PC-9 (cell line): ENCODE measurements around the gene THAP11. TPM values are rescaled to one million over a fixed set of nuclear protein-coding genes. Genes with fewer than 3 reads are reported as not detected.

Source experiments
- BruUV-seq: library from RNA; stranded (reverse); fragments of 400-500 nt; replicated peaks from 2 replicates; lab custom pipeline; 2021; lab: Mats Ljungman, UMichigan
- CTCF ChIA-PET: fragments of 300-600 bp; sonication (Branson Sonifier 250); formaldehyde crosslinking; loops from one replicate; lab custom pipeline; 2022; ENCODE audit warnings: antibody characterized with exemption; lab: Charles Lee
- POLR2A ChIA-PET: fragments of 300-600 bp; sonication (Branson Sonifier 250); formaldehyde crosslinking; loops from one replicate; lab custom pipeline; 2022; ENCODE audit warnings: antibody characterized with exemption; ENCODE audit not compliant: unreplicated experiment; lab: Charles Lee
- DNase-seq, 2 experiments: peaks; one replicate each; pipeline versions ENCODE4 v3.0.0 to v3.0.0-alpha.2; 2015 to 2022; ENCODE audit warnings: mixed read lengths in 1 of 2
- H2AFZ ChIP-seq: fragments of 200-600 bp; sonication (generic); 2 replicates; pipeline ENCODE4 v1.8.1; 2017; ENCODE audit warnings: antibody characterized with exemption
- H3F3A ChIP-seq: fragments of 200-600 bp; sonication (generic); 2 replicates; pipeline ENCODE4 v1.8.1; 2017; ENCODE audit warnings: antibody characterized with exemption, mild to moderate bottlenecking, low read depth; ENCODE audit not compliant: insufficient read depth
- H3K27ac ChIP-seq: fragments of 200-600 bp; sonication (generic); 2 replicates; pipeline ENCODE4 v1.6.1; 2016; ENCODE audit warnings: mixed run types
- H3K27me3 ChIP-seq: fragments of 200-600 bp; sonication (generic); 2 replicates; pipeline ENCODE4 v1.6.1; 2016; ENCODE audit warnings: low read depth, mixed run types; ENCODE audit not compliant: insufficient read depth
- H3K36me3 ChIP-seq: fragments of 200-600 bp; sonication (generic); 2 replicates; pipeline ENCODE4 v1.6.1; 2016; ENCODE audit warnings: low read depth, mixed run types
- H3K4me1 ChIP-seq: fragments of 200-600 bp; sonication (generic); replicated peaks from 2 replicates; pipeline ENCODE4 v1.6.1; 2016; ENCODE audit warnings: mixed run types; ENCODE audit not compliant: insufficient read depth
- H3K4me2 ChIP-seq: fragments of 200-600 bp; sonication (generic); 2 replicates; pipeline ENCODE4 v1.6.1; 2017; ENCODE audit warnings: mixed run types
- H3K4me3 ChIP-seq: fragments of 200-600 bp; sonication (generic); 2 replicates; pipeline ENCODE4 v1.6.1; 2016; ENCODE audit warnings: mixed run types
- H3K79me2 ChIP-seq: fragments of 200-600 bp; sonication (generic); 2 replicates; pipeline ENCODE4 v1.6.1; 2017; ENCODE audit warnings: low read depth, mixed run types
- H3K9me2 ChIP-seq: fragments of 200-600 bp; sonication (generic); 2 replicates; pipeline ENCODE4 v1.8.1; 2017; ENCODE audit warnings: mild to moderate bottlenecking; ENCODE audit not compliant: insufficient read depth
- H3K9me3 ChIP-seq: fragments of 200-600 bp; sonication (generic); 2 replicates; pipeline ENCODE4 v1.8.1; 2016; ENCODE audit warnings: low read depth; ENCODE audit not compliant: insufficient read depth
- H4K20me1 ChIP-seq: fragments of 200-600 bp; sonication (generic); 2 replicates; pipeline ENCODE4 v1.8.1; 2017; ENCODE audit not compliant: insufficient read depth
- CTCF ChIP-seq: fragments of 200-600 bp; sonication (generic); conservative IDR thresholded peaks from 2 replicates; pipeline ENCODE4 v1.6.1; 2017; ENCODE audit warnings: mixed run types, antibody characterized with exemption, mild to moderate bottlenecking, moderate library complexity
- EZH2 ChIP-seq: fragments of 200-600 bp; sonication (generic); IDR thresholded peaks from 2 replicates; pipeline ENCODE4 v1.8.0; 2017; ENCODE audit warnings: antibody characterized with exemption, low read depth
- intact Hi-C: fragments of 100-400 bp; cut with micrococcal nuclease; formaldehyde crosslinking; loops from one replicate; pipeline ENCODE4 v1.10.0; 2022; ENCODE audit not compliant: unreplicated experiment
- total RNA-seq: library from RNA; stranded (reverse); gene quantifications from 2 replicates; pipeline ENCODE4 v1.2.3, GENCODE V29; 2021

Gene THAP11
- total RNA-seq, 1 experiment from 2014 or later = 18.9 TPM

GRCh38 chr16:67814567-67814966, 27.6 kb upstream of the THAP11 start:
- no peak overlapping the region for H3K27ac ChIP-seq
- TF ChIP-seq EZH2 (no peak), CTCF (no peak)
- CTCF ChIA-PET = no interaction called here
- no peak overlapping the region for H2AFZ ChIP-seq
- no peaks in the 10 kb centered on the region for H3K27me3 ChIP-seq
- no peaks in the 10 kb centered on the region for H3K9me2 ChIP-seq
- no peaks in the 10 kb centered on the region for H3K79me2 ChIP-seq
- no peak overlapping the region for H3K4me2 ChIP-seq
- no peak overlapping the region for H3K4me3 ChIP-seq
- POLR2A ChIA-PET = no interaction called here
- H3K9me3 ChIP-seq = no peaks in the 10 kb centered on the region
- no peaks in the 10 kb centered on the region for H3F3A ChIP-seq
- no peaks in the 10 kb centered on the region for H3K36me3 ChIP-seq
- intact Hi-C loops = no loop called here
- H4K20me1 ChIP-seq = no peaks in the 10 kb centered on the region
- no peak for DNase-seq
- BruUV-seq = no TSS peak
- H3K4me1 ChIP-seq = 0 out of 2 replicates have a peak, but pooled peaks cover 4% of the 10 kb centered on the region

GRCh38 chr16:67820608-67821259, 21.4 kb upstream of the THAP11 start:
- Histone ChIP-seq H3K36me3 (no peaks in the 10 kb centered on the region), H3K9me3 (no peaks in the 10 kb centered on the region), H3K4me2 (no peak overlapping the region), H3K4me3 (no peak overlapping the region), H4K20me1 (no peaks in the 10 kb centered on the region), H3K4me1 (0 out of 2 replicates have a peak, but pooled peaks cover 4% of the 10 kb centered on the region), H3K79me2 (no peaks in the 10 kb centered on the region), H3K9me2 (no peaks in the 10 kb centered on the region), H3K27ac (no peak overlapping the region), H3F3A (no peaks in the 10 kb centered on the region), H3K27me3 (no peaks in the 10 kb centered on the region), H2AFZ (no peak overlapping the region)
- BruUV-seq = no TSS peak
- TF ChIP-seq CTCF = no peak
- no peak for TF ChIP-seq EZH2
- POLR2A ChIA-PET = no interaction called here
- CTCF ChIA-PET = interaction anchor here (0.5 to 0.7 kb wide), 2 partner anchors 14 to 148 kb away, joined by 3 to 5 read pairs; partner anchors contain the start of gene TSNAXIP1
- intact Hi-C loops = no loop called here
- DNase-seq = no peak

- BruUV-seq = no TSS peak
- Histone ChIP-seq H3K79me2 (no peaks in the 10 kb centered on the region), H3K4me1 (0 out of 2 replicates have a peak, but pooled peaks cover 4% of the 10 kb centered on the region), H3K9me3 (no peaks in the 10 kb centered on the region), H3K36me3 (no peaks in the 10 kb centered on the region), H3K27ac (no peak overlapping the region), H3K4me2 (no peak overlapping the region), H3K27me3 (no peaks in the 10 kb centered on the region), H2AFZ (no peak overlapping the region), H3F3A (no peaks in the 10 kb centered on the region), H3K9me2 (no peaks in the 10 kb centered on the region), H4K20me1 (no peaks in the 10 kb centered on the region), H3K4me3 (no peak overlapping the region)
- ChIA-PET CTCF (no interaction called here), POLR2A (no interaction called here)
- DNase-seq = peak in 1 of 2 experiments; percentile 54
- TF ChIP-seq EZH2 (no peak), CTCF (no peak)
- intact Hi-C loops = no loop called here
Measured at GRCh38 chr16:67822511-67822910, 19.6 kb upstream of the THAP11 start.
